Activated CD8-positive, alpha-beta memory T cell treated with anti-CD3 and anti-CD28 coated beads, Interleukin-2, amount 50 U/mL, for 4 hours (primary cell): ENCODE results near the gene NPBWR2.

Experiments used
- DNase-seq: peaks from one replicate; pipeline ENCODE4 v3.0.0-alpha.2; 2020

Gene NPBWR2

GRCh38 chr20:64071341-64072332 lies 35.7 kb downstream of the NPBWR2 start:
- DNase-seq, result no peak

- no peak for DNase-seq
Measured at GRCh38 chr20:64070244-64070993, 36.9 kb downstream of the NPBWR2 start.

- DNase-seq, result no peak
Measured at GRCh38 chr20:64069614-64070243, 37.6 kb downstream of the NPBWR2 start.

GRCh38 chr20:64069209-64069613 lies 38.2 kb downstream of the NPBWR2 start:
- DNase-seq, result no peak

- DNase-seq, result no peak
Measured at GRCh38 chr20:64068386-64069208, 38.8 kb downstream of the NPBWR2 start.

GRCh38 chr20:64067733-64068307 lies 39.5 kb downstream of the NPBWR2 start:
- DNase-seq, result no peak

- DNase-seq, result no peak
Measured at GRCh38 chr20:64067005-64067632, 40.2 kb downstream of the NPBWR2 start.

GRCh38 chr20:64065974-64066343 lies 41.4 kb downstream of the NPBWR2 start:
- DNase-seq, result no peak

- DNase-seq, result no peak
Measured at GRCh38 chr20:64065062-64065973, 42.0 kb downstream of the NPBWR2 start.

- no peak for DNase-seq
Measured at GRCh38 chr20:64064145-64064698, 43.1 kb downstream of the NPBWR2 start.

GRCh38 chr20:64063389-64064144 lies 43.8 kb downstream of the NPBWR2 start:
- no peak for DNase-seq

GRCh38 chr20:64062596-64063388 lies 44.6 kb downstream of the NPBWR2 start, which contains the start of gene TCEA2:
TCEA2 (plus strand) TSS chr20:64063198; CDS start chr20:64063313, 115 bp downstream.
- peak; percentile 97 for DNase-seq

GRCh38 chr20:64062276-64062595 lies 45.1 kb downstream of the NPBWR2 start:
- DNase-seq, result no peak

GRCh38 chr20:64058536-64058935 lies 48.8 kb downstream of the NPBWR2 start:
- DNase-seq, result no peak

- peak; percentile 87 for DNase-seq
Measured at GRCh38 chr20:64057628-64058498, 49.5 kb downstream of the NPBWR2 start.

- DNase-seq, result no peak
Measured at GRCh38 chr20:64056889-64057627, 50.3 kb downstream of the NPBWR2 start.

GRCh38 chr20:64056639-64056888 lies 50.8 kb downstream of the NPBWR2 start:
- DNase-seq, result no peak
